ENCODE results near the gene KRT75.

GRCh38 chr12:52377266-52377665 lies 56.9 kb downstream of the KRT75 start:
- TF ChIP-seq CTCF (IDR thresholded peaks at IDR 0.05) (no peak), POLR2A (IDR thresholded peaks at IDR 0.05) (no peak)

All from adrenal gland (tissue), 5 donors.